HEK293 (cell line): ENCODE data around the gene PLCG2.

Source experiments
- CTCF ChIA-PET: fragments of 350-600 bp; formaldehyde crosslinking; extraction: SDS; loops from one replicate; lab custom pipeline; 2021; ENCODE audit warnings: antibody characterized with exemption; lab: Yijun Ruan, JAX
- POLR2A ChIA-PET: fragments of 300-600 bp; formaldehyde crosslinking; extraction: SDS; loops from one replicate; lab custom pipeline; 2020; ENCODE audit warnings: antibody characterized with exemption, inconsistent platforms; lab: Yijun Ruan, JAX
- H3K27ac ChIP-seq: fragments of 200-500 bp; sonication (Bioruptor generic); 2 replicates; pipeline ENCODE4 v1.5.1; 2014; ENCODE audit warnings: low read depth, low read length, control low read depth, inconsistent platforms; ENCODE audit errors: extremely low read depth
- H3K36me3 ChIP-seq, 2 experiments: fragments of 200-500 bp in 1 of 2; sonication (Bioruptor generic) in 1 of 2; 1 replicate in 1 of 2; 2 replicates in 1 of 2; pipeline ENCODE4 v1.5.1; 2014 to 2017; ENCODE audit warnings: inconsistent platforms in 2 of 2, low read length in 2 of 2; ENCODE audit not compliant: control insufficient read depth in 2 of 2, insufficient read depth in 1 of 2
- H3K4me1 ChIP-seq: fragments of 200-500 bp; sonication (Bioruptor generic); 2 replicates; pipeline ENCODE4 v1.5.1; 2014; ENCODE audit warnings: mild to moderate bottlenecking, low read length, inconsistent platforms; ENCODE audit not compliant: control insufficient read depth, insufficient read depth
- H3K4me3 ChIP-seq: 2 replicates; pipeline ENCODE4 v1.5.1; 2011; ENCODE audit warnings: low read depth, mild to moderate bottlenecking, control low read depth, low read length, moderate library complexity
- H3K9me3 ChIP-seq: fragments of 200-500 bp; sonication (Bioruptor generic); 2 replicates; pipeline ENCODE4 v1.5.1; 2014; ENCODE audit warnings: low read depth, low read length, inconsistent platforms; ENCODE audit not compliant: control insufficient read depth, insufficient read depth
- ATF2 ChIP-seq: fragments of 450-650 bp; formaldehyde crosslinking; IDR thresholded peaks from 2 replicates; pipeline ENCODE4 v1.5.1; 2016; ENCODE audit warnings: missing biosample characterization, missing genetic modification characterization, low read depth
- BCL11A ChIP-seq: fragments of 450-650 bp; formaldehyde crosslinking; IDR thresholded peaks from 2 replicates; pipeline ENCODE4 v1.5.1; 2016; ENCODE audit warnings: low read depth, missing biosample characterization, missing genetic modification characterization
- FEZF1 ChIP-seq: fragments of 450-650 bp; formaldehyde crosslinking; IDR thresholded peaks from 2 replicates; pipeline ENCODE4 v1.5.1; 2016; ENCODE audit warnings: missing biosample characterization, missing genetic modification characterization
- GFI1B ChIP-seq: fragments of 450-650 bp; formaldehyde crosslinking; IDR thresholded peaks from 2 replicates; pipeline ENCODE4 v1.5.1; 2016; ENCODE audit warnings: missing biosample characterization, missing genetic modification characterization
- GLI2 ChIP-seq: fragments of 450-650 bp; formaldehyde crosslinking; IDR thresholded peaks from 2 replicates; pipeline ENCODE4; 2017; ENCODE audit warnings: missing biosample characterization, missing genetic modification characterization, low read depth, borderline replicate concordance
- KLF16 ChIP-seq: fragments of 450-650 bp; formaldehyde crosslinking; IDR thresholded peaks from 2 replicates; pipeline ENCODE4 v1.5.1; 2017; ENCODE audit warnings: missing biosample characterization, missing genetic modification characterization
- OSR2 ChIP-seq: fragments of 450-650 bp; formaldehyde crosslinking; IDR thresholded peaks from 2 replicates; pipeline ENCODE4 v1.5.1; 2016; ENCODE audit warnings: missing biosample characterization, missing genetic modification characterization
- YY1 ChIP-seq: fragments of 450-650 bp; formaldehyde crosslinking; IDR thresholded peaks from 2 replicates; pipeline ENCODE4 v1.5.1; 2018; ENCODE audit warnings: missing biosample characterization, missing genetic modification characterization
- YY2 ChIP-seq: fragments of 450-650 bp; formaldehyde crosslinking; IDR thresholded peaks from 2 replicates; pipeline ENCODE4 v1.5.1; 2016; ENCODE audit warnings: missing biosample characterization, missing genetic modification characterization
- ZBTB8A ChIP-seq: fragments of 450-650 bp; formaldehyde crosslinking; IDR thresholded peaks from 2 replicates; pipeline ENCODE4 v1.5.1; 2016; ENCODE audit warnings: missing biosample characterization, missing genetic modification characterization
- ZFP3 ChIP-seq: fragments of 450-650 bp; formaldehyde crosslinking; IDR thresholded peaks from 2 replicates; pipeline ENCODE4 v1.5.1; 2016; ENCODE audit warnings: low read depth, missing biosample characterization, missing genetic modification characterization
- ZNF138 ChIP-seq: fragments of 450-650 bp; formaldehyde crosslinking; IDR thresholded peaks from 2 replicates; pipeline ENCODE4 v1.5.1; 2016; ENCODE audit warnings: missing biosample characterization, missing genetic modification characterization, borderline replicate concordance
- ZNF175 ChIP-seq: fragments of 450-650 bp; formaldehyde crosslinking; IDR thresholded peaks from 2 replicates; pipeline ENCODE4 v1.5.1; 2016; ENCODE audit warnings: missing biosample characterization, missing genetic modification characterization
- ZNF211 ChIP-seq: fragments of 450-650 bp; formaldehyde crosslinking; IDR thresholded peaks from 2 replicates; pipeline ENCODE4 v1.5.1; 2016; ENCODE audit warnings: low read depth, missing biosample characterization, missing genetic modification characterization
- ZNF302 ChIP-seq: fragments of 450-650 bp; formaldehyde crosslinking; IDR thresholded peaks from 2 replicates; pipeline ENCODE4 v1.5.1; 2016; ENCODE audit warnings: missing biosample characterization, missing genetic modification characterization, low read depth
- ZNF341 ChIP-seq: fragments of 450-650 bp; formaldehyde crosslinking; IDR thresholded peaks from 2 replicates; pipeline ENCODE4; 2016; ENCODE audit warnings: low read depth, missing biosample characterization, missing genetic modification characterization
- ZNF350 ChIP-seq: fragments of 450-650 bp; formaldehyde crosslinking; IDR thresholded peaks from 2 replicates; pipeline ENCODE4 v1.5.0; 2017; ENCODE audit warnings: missing biosample characterization, mild to moderate bottlenecking, missing genetic modification characterization
- ZNF37A ChIP-seq: fragments of 450-650 bp; IDR thresholded peaks from 2 replicates; pipeline ENCODE4 v1.5.1; 2018; ENCODE audit warnings: missing biosample characterization, missing genetic modification characterization
- ZNF398 ChIP-seq: fragments of 450-650 bp; formaldehyde crosslinking; IDR thresholded peaks from 2 replicates; pipeline ENCODE4 v1.5.1; 2017; ENCODE audit warnings: missing biosample characterization, missing genetic modification characterization
- ZNF416 ChIP-seq: fragments of 450-650 bp; formaldehyde crosslinking; IDR thresholded peaks from 2 replicates; pipeline ENCODE4 v1.5.1; 2016; ENCODE audit warnings: missing biosample characterization, missing genetic modification characterization
- ZNF501 ChIP-seq: fragments of 450-650 bp; formaldehyde crosslinking; IDR thresholded peaks from 2 replicates; pipeline ENCODE4 v1.5.1; 2016; ENCODE audit warnings: missing biosample characterization, missing genetic modification characterization
- ZNF510 ChIP-seq: fragments of 450-650 bp; formaldehyde crosslinking; IDR thresholded peaks from 2 replicates; pipeline ENCODE4 v1.5.1; 2018; ENCODE audit warnings: mild to moderate bottlenecking, missing genetic modification characterization, missing biosample characterization; ENCODE audit not compliant: insufficient replicate concordance
- ZNF658 ChIP-seq: fragments of 450-650 bp; formaldehyde crosslinking; IDR thresholded peaks from 2 replicates; pipeline ENCODE4; 2016; ENCODE audit warnings: missing biosample characterization, missing genetic modification characterization
- TF ChIP-seq, protein P1 (sequence below): fragments of 450-650 bp; formaldehyde crosslinking; IDR thresholded peaks from 2 replicates; pipeline ENCODE4 v1.5.1; 2017; ENCODE audit warnings: missing biosample characterization, mild to moderate bottlenecking, missing genetic modification characterization, moderate library complexity
- TF ChIP-seq, protein P2 (sequence below): fragments of 450-650 bp; formaldehyde crosslinking; conservative IDR thresholded peaks from 2 replicates; pipeline ENCODE4 v1.5.1; 2016; ENCODE audit warnings: low read depth, missing biosample characterization, missing genetic modification characterization

The PLCG2 gene

GRCh38 chr16:81900014-81900413 is 120.9 kb downstream of the PLCG2 start:
- H3K27ac ChIP-seq: no peak overlapping the region
- H3K9me3 ChIP-seq: no peaks in the 10 kb centered on the region
- POLR2A ChIA-PET: no interaction called here
- H3K36me3 ChIP-seq: peaks cover 0 to 26% of the 10 kb centered on the region in 2 experiments; a peak in 2 of 3 replicates
- no peak overlapping the region for H3K4me3 ChIP-seq
- H3K4me1 ChIP-seq: 0 out of 2 replicates have a peak, but pooled peaks cover 3% of the 10 kb centered on the region
- TF ChIP-seq FEZF1 (tag by site-specific recombination) (no peak), ZNF211 (no peak), GLI2 (tag by site-specific recombination) (no peak), YY2 (tag by site-specific recombination) (no peak), ZNF175 (tag by site-specific recombination) (no peak), ZNF658 (tag by site-specific recombination) (no peak), GFI1B (tag by site-specific recombination) (no peak), ZNF398 (no peak), ZNF302 (no peak), ZNF37A (tag by site-specific recombination) (no peak), ZFP3 (tag by site-specific recombination) (no peak)
- TF ChIP-seq, protein P1, sequence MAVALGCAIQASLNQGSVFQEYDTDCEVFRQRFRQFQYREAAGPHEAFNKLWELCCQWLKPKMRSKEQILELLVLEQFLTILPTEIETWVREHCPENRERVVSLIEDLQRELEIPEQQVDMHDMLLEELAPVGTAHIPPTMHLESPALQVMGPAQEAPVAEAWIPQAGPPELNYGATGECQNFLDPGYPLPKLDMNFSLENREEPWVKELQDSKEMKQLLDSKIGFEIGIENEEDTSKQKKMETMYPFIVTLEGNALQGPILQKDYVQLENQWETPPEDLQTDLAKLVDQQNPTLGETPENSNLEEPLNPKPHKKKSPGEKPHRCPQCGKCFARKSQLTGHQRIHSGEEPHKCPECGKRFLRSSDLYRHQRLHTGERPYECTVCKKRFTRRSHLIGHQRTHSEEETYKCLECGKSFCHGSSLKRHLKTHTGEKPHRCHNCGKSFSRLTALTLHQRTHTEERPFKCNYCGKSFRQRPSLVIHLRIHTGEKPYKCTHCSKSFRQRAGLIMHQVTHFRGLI (tag by site-specific recombination): no peak
- CTCF ChIA-PET: no interaction called here

DNA sequence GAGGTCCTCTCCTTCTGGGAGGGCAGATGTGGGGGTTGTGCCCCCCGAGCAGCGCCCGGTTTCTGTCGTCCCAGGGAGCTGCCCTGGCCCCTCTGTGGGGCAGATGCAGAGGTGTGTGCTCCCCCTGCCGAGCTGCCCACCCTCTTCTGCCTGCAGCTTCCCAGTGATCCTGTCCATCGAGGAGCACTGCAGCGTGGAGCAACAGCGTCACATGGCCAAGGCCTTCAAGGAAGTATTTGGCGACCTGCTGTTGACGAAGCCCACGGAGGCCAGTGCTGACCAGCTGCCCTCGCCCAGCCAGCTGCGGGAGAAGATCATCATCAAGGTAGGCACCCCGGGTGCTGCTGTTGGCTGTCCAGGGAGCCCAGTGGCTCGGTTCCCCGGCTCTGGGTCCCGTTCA is 121.4 kb downstream of the PLCG2 start:
- H3K27ac ChIP-seq: no peak overlapping the region
- H3K4me3 ChIP-seq: no peak overlapping the region
- ChIA-PET POLR2A (no interaction called here), CTCF (interaction anchor here (0.7 kb wide), 1 partner anchor 556 kb away, joined by 3 read pairs; no protein-coding TSS in a partner anchor)
- H3K4me1 ChIP-seq: 0 out of 2 replicates have a peak, but pooled peaks cover 3% of the 10 kb centered on the region
- H3K36me3 ChIP-seq: peaks cover 0 to 26% of the 10 kb centered on the region in 2 experiments; a peak in 2 of 3 replicates
- H3K9me3 ChIP-seq: no peaks in the 10 kb centered on the region
- TF ChIP-seq ZNF341 (tag by site-specific recombination): no peak
- TF ChIP-seq ZBTB8A (tag by site-specific recombination): no peak
- no peak for TF ChIP-seq ZNF510 (tag by site-specific recombination)
- TF ChIP-seq, protein P2, sequence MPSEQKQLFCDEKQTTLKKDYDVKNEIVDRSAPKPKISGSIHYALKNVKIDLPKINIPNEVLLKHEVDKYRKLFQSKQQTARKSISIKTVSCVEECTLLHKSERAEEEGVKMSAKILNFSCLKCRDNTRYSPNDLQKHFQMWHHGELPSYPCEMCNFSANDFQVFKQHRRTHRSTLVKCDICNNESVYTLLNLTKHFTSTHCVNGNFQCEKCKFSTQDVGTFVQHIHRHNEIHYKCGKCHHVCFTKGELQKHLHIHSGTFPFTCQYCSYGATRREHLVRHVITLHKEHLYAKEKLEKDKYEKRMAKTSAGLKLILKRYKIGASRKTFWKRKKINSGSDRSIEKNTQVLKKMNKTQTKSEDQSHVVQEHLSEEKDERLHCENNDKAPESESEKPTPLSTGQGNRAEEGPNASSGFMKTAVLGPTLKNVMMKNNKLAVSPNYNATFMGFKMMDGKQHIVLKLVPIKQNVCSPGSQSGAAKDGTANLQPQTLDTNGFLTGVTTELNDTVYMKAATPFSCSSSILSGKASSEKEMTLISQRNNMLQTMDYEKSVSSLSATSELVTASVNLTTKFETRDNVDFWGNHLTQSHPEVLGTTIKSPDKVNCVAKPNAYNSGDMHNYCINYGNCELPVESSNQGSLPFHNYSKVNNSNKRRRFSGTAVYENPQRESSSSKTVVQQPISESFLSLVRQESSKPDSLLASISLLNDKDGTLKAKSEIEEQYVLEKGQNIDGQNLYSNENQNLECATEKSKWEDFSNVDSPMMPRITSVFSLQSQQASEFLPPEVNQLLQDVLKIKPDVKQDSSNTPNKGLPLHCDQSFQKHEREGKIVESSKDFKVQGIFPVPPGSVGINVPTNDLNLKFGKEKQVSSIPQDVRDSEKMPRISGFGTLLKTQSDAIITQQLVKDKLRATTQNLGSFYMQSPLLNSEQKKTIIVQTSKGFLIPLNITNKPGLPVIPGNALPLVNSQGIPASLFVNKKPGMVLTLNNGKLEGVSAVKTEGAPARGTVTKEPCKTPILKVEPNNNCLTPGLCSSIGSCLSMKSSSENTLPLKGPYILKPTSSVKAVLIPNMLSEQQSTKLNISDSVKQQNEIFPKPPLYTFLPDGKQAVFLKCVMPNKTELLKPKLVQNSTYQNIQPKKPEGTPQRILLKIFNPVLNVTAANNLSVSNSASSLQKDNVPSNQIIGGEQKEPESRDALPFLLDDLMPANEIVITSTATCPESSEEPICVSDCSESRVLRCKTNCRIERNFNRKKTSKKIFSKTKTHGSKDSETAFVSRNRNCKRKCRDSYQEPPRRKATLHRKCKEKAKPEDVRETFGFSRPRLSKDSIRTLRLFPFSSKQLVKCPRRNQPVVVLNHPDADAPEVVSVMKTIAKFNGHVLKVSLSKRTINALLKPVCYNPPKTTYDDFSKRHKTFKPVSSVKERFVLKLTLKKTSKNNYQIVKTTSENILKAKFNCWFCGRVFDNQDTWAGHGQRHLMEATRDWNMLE (tag by site-specific recombination): no peak
- no peak for TF ChIP-seq BCL11A (tag by site-specific recombination)
- TF ChIP-seq ATF2: no peak
- no peak for TF ChIP-seq OSR2
- TF ChIP-seq, protein P1 (tag by site-specific recombination): no peak
- TF ChIP-seq GLI2 (tag by site-specific recombination): no peak
- TF ChIP-seq ZNF138 (tag by site-specific recombination): no peak
- no peak for TF ChIP-seq YY1
- no peak for TF ChIP-seq KLF16
- no peak for TF ChIP-seq ZNF501
- TF ChIP-seq ZNF350 (tag by site-specific recombination): no peak
- no peak for TF ChIP-seq ZNF416 (tag by site-specific recombination)
- TF ChIP-seq ZNF175 (tag by site-specific recombination): no peak
